ENCODE measurements around the gene ATP9A.
"Not testable (repeated sequence)": the region's sequence is repeated elsewhere in the genome, so short reads cannot be mapped to it uniquely, and the experiment has no call there.

Gene ATP9A

DNA sequence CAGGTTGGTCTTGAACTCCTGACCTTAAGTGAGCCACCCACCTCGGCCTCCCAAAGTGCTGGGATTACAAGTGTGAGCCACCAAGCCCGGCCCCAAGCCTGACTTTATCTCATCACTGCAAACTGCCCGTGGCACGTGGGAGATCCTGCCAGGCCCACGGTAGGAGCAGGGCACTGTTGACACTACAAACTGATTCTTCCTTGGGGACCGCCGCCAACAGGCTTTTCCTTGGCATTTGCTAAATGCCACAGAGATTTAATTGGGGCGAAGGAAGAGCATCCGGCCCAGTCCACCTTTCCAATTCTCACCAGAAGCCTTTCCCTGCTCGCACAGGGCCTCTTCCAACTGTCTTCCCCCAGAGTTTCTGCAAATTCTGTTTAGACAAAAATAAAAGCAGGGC is 11.0 kb downstream of the ATP9A start:
- in situ Hi-C loops (cut with HindIII; ENCODE audit: low sequenced_read_pairs), result no loop called here

DNA sequence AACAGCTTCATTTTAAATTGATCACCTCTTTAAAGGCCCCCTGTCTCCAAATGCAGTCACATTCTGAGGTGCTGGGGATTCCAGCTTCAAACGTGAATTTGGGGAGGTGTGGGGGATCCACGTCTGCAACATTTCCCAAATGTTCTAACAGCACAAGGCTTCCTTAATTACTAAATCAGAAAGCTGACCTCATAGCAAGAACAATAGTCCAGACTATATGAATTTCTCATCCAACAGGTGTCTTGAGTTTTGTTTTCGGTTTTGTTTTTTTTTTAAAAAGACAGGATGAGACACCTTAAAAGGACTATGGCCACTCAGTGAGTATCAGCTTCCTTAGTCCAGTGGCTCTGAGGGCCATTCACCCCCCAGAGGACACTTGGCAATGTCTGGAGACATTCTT is 11.5 kb downstream of the ATP9A start:
- in situ Hi-C loops (cut with HindIII; ENCODE audit: low sequenced_read_pairs), result no loop called here

DNA sequence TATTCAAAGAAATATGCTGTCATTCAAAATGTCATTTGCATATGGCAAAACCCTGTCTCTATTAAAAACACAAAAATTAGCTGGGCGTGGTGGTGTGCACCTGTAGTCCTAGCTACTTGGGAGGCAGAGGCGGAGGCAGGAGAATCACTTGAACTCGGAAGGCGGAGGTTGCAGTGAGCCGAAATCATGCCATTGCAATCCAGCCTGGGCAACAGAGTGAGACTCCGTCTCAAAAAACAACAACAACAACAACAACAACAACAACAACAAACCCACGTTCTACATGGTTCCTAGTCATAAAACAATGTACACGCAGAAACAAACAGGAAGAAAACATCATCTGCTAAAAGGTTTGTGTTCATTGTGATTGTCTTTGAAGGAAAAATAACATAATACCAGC is 15.0 kb downstream of the ATP9A start:
- in situ Hi-C loops (cut with HindIII; ENCODE audit: low sequenced_read_pairs), result not testable (repeated sequence)

- in situ Hi-C loops (cut with HindIII; ENCODE audit: low sequenced_read_pairs), result no loop called here
These were observed 15.7 kb downstream of the ATP9A start for GRCh38 chr20:51752343-51752951.

DNA sequence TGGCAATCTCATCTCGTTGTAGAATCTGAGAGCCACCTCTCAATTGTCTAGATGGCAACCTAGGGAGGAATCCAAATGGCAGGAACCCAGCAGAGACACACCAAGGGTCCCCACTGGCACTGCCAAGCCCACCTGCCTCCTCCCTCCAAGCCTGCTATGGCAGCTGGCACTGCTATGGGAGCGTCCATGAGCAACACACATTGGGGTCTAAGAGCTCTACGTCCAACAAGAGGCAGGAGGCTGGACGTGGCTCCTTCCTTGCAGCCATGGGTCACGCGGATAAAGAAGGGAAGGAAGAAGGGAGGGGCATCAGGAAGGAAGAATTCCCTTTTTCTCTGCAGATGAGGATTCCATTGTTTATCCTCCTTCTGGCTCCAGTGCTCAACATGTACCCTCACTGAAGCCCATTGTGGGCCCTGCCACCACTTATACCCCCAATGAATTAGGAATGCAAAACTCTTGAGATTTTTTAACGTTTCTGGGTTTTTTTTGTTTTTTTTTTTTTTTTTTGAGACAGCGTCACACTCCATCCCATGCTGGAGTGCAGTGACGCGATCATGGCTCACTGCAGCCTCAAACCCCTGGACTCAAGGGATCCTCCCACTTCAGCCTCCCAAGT is 17.3 kb downstream of the ATP9A start:
- in situ Hi-C loops (cut with HindIII; ENCODE audit: low sequenced_read_pairs), result no loop called here

DNA sequence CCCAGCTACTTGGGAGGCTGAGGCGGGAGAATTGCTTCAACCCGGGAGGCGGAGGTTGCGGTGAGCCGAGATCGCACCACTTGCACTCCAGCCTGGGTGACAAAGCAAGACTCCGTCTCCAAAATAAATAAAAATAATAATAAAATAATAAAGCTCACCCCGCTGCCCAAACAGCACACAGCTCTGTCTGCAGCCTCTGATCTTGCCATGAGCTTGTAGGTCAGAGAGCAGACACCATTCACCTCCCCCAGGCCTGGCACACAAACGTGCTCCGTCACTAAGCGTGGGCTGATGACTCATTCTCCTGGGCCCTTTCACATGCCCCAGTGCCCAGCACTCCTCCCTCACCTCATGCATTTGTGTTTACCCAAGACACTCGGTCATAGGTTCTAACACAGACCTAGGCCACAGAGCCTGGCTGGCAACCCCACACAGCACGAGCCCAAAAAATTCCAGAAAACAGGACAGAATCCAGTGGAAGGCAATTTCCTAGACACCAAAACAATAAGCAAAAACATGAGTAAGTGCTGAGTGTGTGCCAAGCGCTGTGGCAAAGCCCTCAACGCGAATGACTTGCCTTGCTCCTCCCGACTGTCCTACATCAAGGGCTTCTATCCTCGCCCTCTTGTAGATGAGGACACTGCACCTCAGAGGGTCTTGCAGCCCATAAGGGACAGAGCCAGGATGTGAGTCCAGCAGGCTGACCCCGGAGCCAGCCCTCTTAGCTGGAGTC is 18.0 kb downstream of the ATP9A start:
- in situ Hi-C loops (cut with HindIII; ENCODE audit: low sequenced_read_pairs), result no loop called here

GRCh38 chr20:51749674-51750036 is 18.5 kb downstream of the ATP9A start:
- in situ Hi-C loops (cut with HindIII; ENCODE audit: low sequenced_read_pairs), result no loop called here

- in situ Hi-C loops (cut with HindIII; ENCODE audit: low sequenced_read_pairs), result no loop called here
These were observed 20.8 kb downstream of the ATP9A start for GRCh38 chr20:51747182-51747911.

- in situ Hi-C loops (cut with HindIII; ENCODE audit: low sequenced_read_pairs), result no loop called here
These were observed 22.4 kb downstream of the ATP9A start for GRCh38 chr20:51745804-51746203.

DNA sequence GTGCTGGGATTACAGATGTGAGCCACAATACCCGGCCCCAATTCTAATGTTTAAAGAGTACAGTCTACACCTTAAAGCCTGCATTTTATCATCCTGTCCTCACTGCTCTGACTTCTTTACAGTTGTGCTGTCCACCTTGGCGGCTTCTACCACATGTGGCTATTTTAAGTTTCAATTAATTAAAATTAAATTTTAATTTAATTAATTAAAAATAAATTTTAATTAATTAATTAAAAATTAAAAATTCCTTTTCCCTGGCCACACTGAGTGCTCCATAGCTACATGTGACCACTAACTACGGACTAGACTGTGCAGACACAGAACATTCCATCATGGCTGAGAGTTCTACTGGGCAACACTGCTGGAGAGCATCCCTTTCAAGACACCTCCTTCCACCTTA is 27.4 kb downstream of the ATP9A start:
- in situ Hi-C loops (cut with HindIII; ENCODE audit: low sequenced_read_pairs), result no loop called here

DNA sequence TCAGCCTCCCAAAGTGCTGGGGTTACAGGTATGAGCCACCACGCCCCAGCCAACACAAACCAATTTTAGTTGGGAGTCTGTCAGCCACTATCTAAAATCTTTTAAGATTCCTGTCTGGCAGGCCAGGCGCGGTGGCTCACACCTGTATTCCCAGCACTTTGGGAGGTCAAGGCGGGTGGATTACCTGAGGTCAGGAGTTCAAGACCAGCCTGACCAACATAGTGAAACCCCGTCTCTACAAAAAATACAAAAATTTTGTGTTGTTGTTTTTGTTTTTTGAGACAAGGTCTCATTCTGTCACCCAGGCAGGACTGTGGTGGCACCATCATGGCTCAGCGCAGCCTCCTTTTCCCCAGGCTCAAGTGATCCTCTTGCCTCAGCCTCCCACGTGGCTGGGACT is 27.9 kb downstream of the ATP9A start:
- in situ Hi-C loops (cut with HindIII; ENCODE audit: low sequenced_read_pairs), result not testable (repeated sequence)

GRCh38 chr20:51739722-51740249 is 28.4 kb downstream of the ATP9A start:
- in situ Hi-C loops (cut with HindIII; ENCODE audit: low sequenced_read_pairs), result no loop called here

DNA sequence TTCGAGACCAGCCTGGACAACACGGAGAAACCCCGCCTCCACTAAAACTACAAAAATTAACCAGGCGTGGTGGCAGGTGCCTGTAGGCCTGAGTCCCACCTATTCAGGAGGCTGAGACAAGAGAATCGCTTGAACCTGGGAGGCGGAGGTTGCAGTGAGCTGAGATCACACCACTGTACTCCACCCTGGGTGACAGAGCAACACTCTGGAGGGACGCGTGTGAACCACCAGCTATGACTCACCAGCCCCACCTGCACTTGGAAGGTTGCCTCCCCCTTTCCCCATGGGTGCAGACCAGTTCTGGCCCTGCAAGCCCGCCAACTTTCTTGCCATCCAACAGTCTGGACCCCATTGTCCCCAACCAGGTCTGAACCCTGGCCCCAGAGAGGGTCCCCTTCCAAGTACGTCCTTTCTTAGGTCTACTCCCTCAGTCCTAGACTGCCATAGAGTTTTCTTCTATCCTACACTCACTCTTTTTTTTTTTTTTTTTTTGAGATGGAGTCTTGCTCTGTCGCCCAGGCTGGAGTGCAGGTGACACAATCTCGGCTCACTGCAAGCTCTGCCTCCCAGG is 29.2 kb downstream of the ATP9A start:
- in situ Hi-C loops (cut with HindIII; ENCODE audit: low sequenced_read_pairs), result no loop called here

GRCh38 chr20:51738261-51738660 is 29.9 kb downstream of the ATP9A start:
- in situ Hi-C loops (cut with HindIII; ENCODE audit: low sequenced_read_pairs), result not testable (repeated sequence)

GRCh38 chr20:51736947-51737346 is 31.2 kb downstream of the ATP9A start:
- in situ Hi-C loops (cut with HindIII; ENCODE audit: low sequenced_read_pairs), result no loop called here

GRCh38 chr20:51735728-51736600 is 32.2 kb downstream of the ATP9A start:
- in situ Hi-C loops (cut with HindIII; ENCODE audit: low sequenced_read_pairs), result no loop called here

GRCh38 chr20:51734876-51735720 is 33.1 kb downstream of the ATP9A start:
- in situ Hi-C loops (cut with HindIII; ENCODE audit: low sequenced_read_pairs), result no loop called here

DNA sequence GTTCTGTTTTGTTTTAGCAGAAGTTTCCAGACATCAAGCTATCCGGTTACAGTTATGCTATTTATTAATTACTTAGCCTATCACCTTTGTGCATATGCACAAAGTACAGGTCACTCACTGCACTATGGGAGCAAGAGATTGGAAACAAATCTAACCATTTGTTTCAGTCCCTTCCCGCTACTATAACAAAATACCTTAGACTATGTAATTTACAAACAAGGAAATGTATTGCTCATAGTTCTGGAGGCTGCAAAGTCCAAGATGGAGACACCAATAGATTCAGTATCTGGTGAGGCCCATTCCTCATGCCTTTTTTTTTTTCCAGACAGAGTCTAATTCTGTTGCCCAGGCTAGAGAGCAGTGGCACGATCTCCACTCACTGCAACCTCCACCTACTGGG is 35.1 kb downstream of the ATP9A start:
- in situ Hi-C loops (cut with HindIII; ENCODE audit: low sequenced_read_pairs), result no loop called here

- in situ Hi-C loops (cut with HindIII; ENCODE audit: low sequenced_read_pairs), result no loop called here
These were observed 35.9 kb downstream of the ATP9A start for GRCh38 chr20:51732096-51732791.

All from DLD1 (cell line).